ENCODE data around the gene MTOR.
"Not testable (repeated sequence)": the region's sequence is repeated elsewhere in the genome, so short reads cannot be mapped to it uniquely, and the experiment has no call there.

Gene MTOR

GRCh38 chr1:11279630-11280029 lies 17.3 kb upstream of the MTOR start:
- no peak for DNase-seq

- DNase-seq, result no peak
Observed at GRCh38 chr1:11279152-11279551, 16.8 kb upstream of the MTOR start.

GRCh38 chr1:11273595-11274234 lies 11.4 kb upstream of the MTOR start:
- no peak for DNase-seq

- peak; percentile 94 for DNase-seq
Observed at GRCh38 chr1:11272832-11273594, 10.7 kb upstream of the MTOR start, which contains the start of gene UBIAD1. UBIAD1 (plus strand) TSS chr1:11273198; CDS start chr1:11273532, 334 bp downstream.

GRCh38 chr1:11272544-11272831 lies 10.1 kb upstream of the MTOR start:
- DNase-seq, result no peak

GRCh38 chr1:11267350-11268337 lies 5.3 kb upstream of the MTOR start:
- DNase-seq, result not testable (repeated sequence)

- no peak for DNase-seq
Observed at GRCh38 chr1:11266268-11267074, 4.1 kb upstream of the MTOR start.

GRCh38 chr1:11256299-11256698 lies 6.1 kb downstream of the MTOR start:
- DNase-seq, result no peak

GRCh38 chr1:11253226-11253625 lies 9.1 kb downstream of the MTOR start:
- DNase-seq, result no peak

GRCh38 chr1:11252538-11252937 lies 9.8 kb downstream of the MTOR start:
- no peak for DNase-seq

- no peak for DNase-seq
Observed at GRCh38 chr1:11248169-11248568, 14.2 kb downstream of the MTOR start.

- DNase-seq, result peak; percentile 46
Observed at GRCh38 chr1:11245904-11246719, 16.2 kb downstream of the MTOR start.

- no peak for DNase-seq
Observed at GRCh38 chr1:11245248-11245647, 17.1 kb downstream of the MTOR start.

GRCh38 chr1:11238311-11238710 lies 24.0 kb downstream of the MTOR start:
- no peak for DNase-seq

GRCh38 chr1:11237356-11237755 lies 25.0 kb downstream of the MTOR start:
- DNase-seq, result no peak

- DNase-seq, result no peak
Observed at GRCh38 chr1:11233208-11233607, 29.1 kb downstream of the MTOR start.

- DNase-seq, result no peak
Observed at GRCh38 chr1:11229203-11229602, 33.1 kb downstream of the MTOR start.

GRCh38 chr1:11227106-11228077 lies 35.0 kb downstream of the MTOR start:
- DNase-seq, result no peak

GRCh38 chr1:11216074-11216473 lies 46.3 kb downstream of the MTOR start:
- DNase-seq, result no peak

- DNase-seq, result no peak
Observed at GRCh38 chr1:11215381-11216005, 46.9 kb downstream of the MTOR start.

All from eye (tissue), 1 donor.